Activated naive CD4-positive, alpha-beta T cell treated with anti-CD3 and anti-CD28 coated beads, Interleukin-2, amount 50 U/mL, for 24 hours (primary cell): ENCODE data around the gene CPAMD8.

ENCODE experiments used
- H3K27ac Mint-ChIP-seq: one replicate; pipeline ENCODE4 v1.8.0; 2021; ENCODE audit warnings: mild to moderate bottlenecking, mixed read lengths
- H3K27me3 Mint-ChIP-seq: one replicate; pipeline ENCODE4 v1.8.0; 2021; ENCODE audit warnings: mixed read lengths
- H3K36me3 Mint-ChIP-seq: one replicate; pipeline ENCODE4 v1.8.0; 2021; ENCODE audit warnings: mixed read lengths
- H3K4me1 Mint-ChIP-seq: one replicate; pipeline ENCODE4 v1.8.0; 2021; ENCODE audit warnings: mixed read lengths
- H3K4me3 Mint-ChIP-seq: one replicate; pipeline ENCODE4 v1.8.0; 2021; ENCODE audit warnings: mild to moderate bottlenecking, mixed read lengths
- H3K9me3 Mint-ChIP-seq: one replicate; pipeline ENCODE4 v1.8.0; 2021; ENCODE audit warnings: mixed read lengths

Gene CPAMD8

DNA sequence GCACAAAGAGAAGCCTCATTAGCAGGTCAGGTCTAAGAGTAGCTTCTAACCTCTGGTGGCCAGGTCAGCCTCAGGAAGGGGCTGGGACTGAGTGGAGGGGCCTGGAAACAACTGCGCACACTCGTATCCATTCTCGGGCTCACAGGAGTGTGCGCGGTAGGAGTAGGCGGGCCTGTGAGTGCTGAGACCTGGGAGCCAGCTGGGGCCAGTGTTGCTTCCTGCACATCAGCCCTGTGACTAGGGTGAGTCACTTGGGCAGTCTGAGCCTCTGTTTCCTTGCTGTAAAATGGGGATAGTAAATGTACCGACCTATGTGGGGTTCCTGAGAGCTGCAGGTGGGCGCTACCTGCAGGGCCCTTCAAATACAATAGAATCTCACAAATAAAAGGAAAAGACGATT, 170.5 kb downstream of the CPAMD8 start:
- Mint-ChIP-seq H3K27me3 (no peaks in the 10 kb centered on the region), H3K4me1 (no peaks in the 10 kb centered on the region), H3K36me3 (peaks cover 3% of the 10 kb centered on the region), H3K9me3 (no peaks in the 10 kb centered on the region), H3K4me3 (no peak overlapping the region), H3K27ac (no peak overlapping the region)

DNA sequence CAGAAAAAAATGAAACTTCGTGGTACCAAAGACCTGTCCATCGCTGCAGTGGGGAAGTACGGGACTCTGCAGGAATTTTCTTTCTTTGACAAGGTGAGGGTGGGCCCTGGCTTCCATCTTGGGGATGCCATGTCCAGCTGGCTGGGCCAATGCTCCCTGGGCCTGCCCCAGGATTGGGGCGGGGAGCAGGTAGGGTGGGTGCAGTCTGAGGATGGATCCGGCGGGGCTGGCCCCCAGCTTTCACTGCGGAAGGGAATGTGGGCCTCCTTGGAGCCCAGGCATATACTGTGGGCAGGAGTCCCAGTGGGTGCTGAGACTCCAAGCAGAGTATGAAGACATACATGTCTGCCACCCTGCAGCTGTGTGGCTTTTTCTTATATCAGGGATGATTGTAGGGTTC, 173.5 kb downstream of the CPAMD8 start:
- no peak overlapping the region for H3K4me3 Mint-ChIP-seq
- H3K27ac Mint-ChIP-seq = no peak overlapping the region
- no peaks in the 10 kb centered on the region for H3K27me3 Mint-ChIP-seq
- H3K36me3 Mint-ChIP-seq = peaks cover 8% of the 10 kb centered on the region
- no peaks in the 10 kb centered on the region for H3K4me1 Mint-ChIP-seq
- H3K9me3 Mint-ChIP-seq = no peaks in the 10 kb centered on the region

DNA sequence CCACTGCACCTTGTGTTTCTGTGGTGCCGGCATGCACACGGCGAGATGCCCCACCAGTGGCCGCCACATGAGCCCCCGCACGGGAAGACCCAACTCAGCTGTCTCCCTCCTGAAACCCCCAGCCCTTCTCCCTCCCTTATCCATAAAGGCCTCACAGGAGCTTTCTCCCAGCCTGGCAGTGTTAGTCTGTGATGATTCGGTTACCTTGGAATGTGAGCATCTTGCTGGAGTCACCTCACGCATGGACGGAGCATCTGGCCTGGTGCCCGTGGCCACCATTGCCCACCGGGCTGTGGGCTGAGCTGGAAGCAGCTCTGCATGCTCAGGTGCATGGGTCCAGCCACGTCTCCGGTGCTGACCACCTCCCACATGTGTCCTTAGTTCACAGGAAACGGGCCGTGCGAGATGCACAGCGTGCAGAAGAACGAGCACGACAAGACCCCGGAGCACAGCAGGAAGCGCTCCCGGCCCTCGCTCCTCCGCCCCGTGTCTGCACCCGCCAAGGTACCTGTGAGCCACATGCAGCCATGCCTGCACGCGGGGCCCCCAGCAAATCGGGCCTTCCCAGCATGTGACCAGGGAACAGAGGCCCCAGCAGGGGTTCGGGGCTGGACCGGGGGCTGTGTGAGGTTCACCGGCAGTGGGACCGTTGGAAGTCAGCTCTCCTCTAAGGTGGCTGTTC, 175.4 kb downstream of the CPAMD8 start:
- H3K27ac Mint-ChIP-seq = no peak overlapping the region
- no peak overlapping the region for H3K4me3 Mint-ChIP-seq
- peaks cover 15% of the 10 kb centered on the region for H3K36me3 Mint-ChIP-seq
- H3K4me1 Mint-ChIP-seq = no peaks in the 10 kb centered on the region
- H3K27me3 Mint-ChIP-seq = no peaks in the 10 kb centered on the region
- H3K9me3 Mint-ChIP-seq = no peaks in the 10 kb centered on the region

DNA sequence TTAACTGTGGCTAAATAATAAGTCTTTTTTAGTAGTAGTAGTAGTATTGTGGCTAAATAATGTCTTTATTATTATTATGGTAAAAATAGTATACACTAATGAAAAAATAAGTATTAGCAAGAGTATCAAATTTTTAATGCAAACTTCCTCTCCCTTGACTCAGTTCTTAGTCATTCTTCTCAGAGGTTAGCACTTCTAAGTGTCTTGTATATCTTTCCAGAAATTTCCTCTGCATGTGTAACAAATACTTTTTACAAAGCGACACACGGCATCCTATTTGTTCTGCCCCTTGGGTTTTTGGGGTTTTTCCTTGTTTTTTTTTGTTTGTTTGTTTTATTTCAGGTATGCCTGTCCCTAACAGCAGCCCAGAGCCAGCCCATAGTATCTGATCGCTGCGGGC, 176.5 kb downstream of the CPAMD8 start:
- Mint-ChIP-seq H3K4me1 (no peaks in the 10 kb centered on the region), H3K36me3 (peaks cover 15% of the 10 kb centered on the region), H3K27me3 (no peaks in the 10 kb centered on the region), H3K4me3 (no peak overlapping the region), H3K27ac (no peak overlapping the region), H3K9me3 (no peaks in the 10 kb centered on the region)

DNA sequence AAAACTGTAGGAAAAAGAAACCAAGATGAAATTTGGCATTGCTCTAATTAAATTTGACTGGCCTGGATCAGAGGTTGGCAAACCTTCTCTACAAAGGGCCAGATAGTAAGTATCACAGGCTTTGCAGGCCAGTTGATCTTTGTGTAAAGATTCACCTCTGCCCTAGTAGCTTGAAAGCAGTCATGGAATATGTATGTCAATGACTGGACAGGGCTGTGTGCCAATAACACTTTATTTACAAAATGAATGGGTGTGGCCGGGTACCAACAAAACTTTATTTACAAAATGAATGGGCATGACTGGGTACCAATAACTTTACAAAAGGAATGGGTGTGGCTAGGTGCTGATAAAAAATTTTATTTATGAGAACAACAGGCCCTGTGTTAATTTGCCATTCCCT, 177.4 kb downstream of the CPAMD8 start:
- Mint-ChIP-seq H3K9me3 (no peaks in the 10 kb centered on the region), H3K4me3 (no peak overlapping the region), H3K27ac (no peak overlapping the region), H3K27me3 (no peaks in the 10 kb centered on the region), H3K4me1 (no peaks in the 10 kb centered on the region), H3K36me3 (peaks cover 13% of the 10 kb centered on the region)

DNA sequence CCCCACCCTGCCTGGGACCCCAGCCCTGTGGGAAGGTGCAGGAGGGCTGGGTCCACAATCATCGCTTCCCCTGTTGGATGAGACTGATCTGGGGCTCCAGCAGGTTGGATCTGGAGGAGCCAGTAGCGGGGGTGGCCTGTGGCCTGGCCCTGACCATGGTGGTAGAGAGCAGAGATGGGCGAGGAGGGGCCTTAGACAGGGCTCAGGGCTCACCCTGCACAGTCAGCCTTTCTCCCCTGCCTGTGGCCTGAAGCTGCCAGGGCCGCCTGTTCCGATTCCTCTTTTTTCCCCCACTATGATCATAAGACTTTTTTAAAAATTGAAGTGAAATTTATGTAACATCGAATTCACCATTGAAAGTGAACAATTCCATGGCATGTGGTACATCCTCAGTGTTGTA, 179.2 kb downstream of the CPAMD8 start:
- H3K4me3 Mint-ChIP-seq = no peak overlapping the region

DNA sequence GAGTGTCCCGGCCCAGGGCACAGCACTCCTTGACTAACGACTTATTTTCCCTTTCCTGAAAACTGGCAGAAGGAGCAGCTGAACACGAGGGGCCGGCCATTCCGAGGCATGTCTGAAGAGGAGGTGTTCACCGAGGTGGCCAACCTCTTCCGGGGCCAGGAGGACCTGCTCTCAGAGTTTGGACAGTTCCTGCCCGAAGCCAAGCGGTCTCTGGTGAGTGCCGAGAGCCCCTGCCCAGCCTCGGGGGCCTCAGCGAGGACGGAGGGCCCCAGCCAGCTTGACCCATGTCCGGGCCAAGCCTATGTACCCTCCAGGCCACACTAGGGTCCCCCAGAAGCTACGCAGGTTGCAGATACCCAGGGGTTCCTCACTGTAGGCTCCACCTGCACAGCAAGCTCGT, 179.7 kb downstream of the CPAMD8 start:
- no peaks in the 10 kb centered on the region for H3K9me3 Mint-ChIP-seq
- H3K27ac Mint-ChIP-seq = no peak overlapping the region
- no peak overlapping the region for H3K4me3 Mint-ChIP-seq
- no peaks in the 10 kb centered on the region for H3K27me3 Mint-ChIP-seq
- peaks cover 13% of the 10 kb centered on the region for H3K36me3 Mint-ChIP-seq
- H3K4me1 Mint-ChIP-seq = no peaks in the 10 kb centered on the region

More for the DNA sequence above, 179.2 kb downstream of the CPAMD8 start:
- Mint-ChIP-seq H3K9me3 (no peaks in the 10 kb centered on the region), H3K27me3 (no peaks in the 10 kb centered on the region), H3K27ac (no peak overlapping the region), H3K36me3 (peaks cover 13% of the 10 kb centered on the region), H3K4me1 (no peaks in the 10 kb centered on the region)
